Renal pelvis (tissue), 4 donors: ENCODE results near the gene HDAC8. TPM values are rescaled to one million over a fixed set of nuclear protein-coding genes. Genes with fewer than 3 reads are reported as not detected.
A peak's percentile ranks its signal among the peaks of the same experiment; 100 is the strongest.
"Not testable (repeated sequence)": the region's sequence is repeated elsewhere in the genome, so short reads cannot be mapped to it uniquely, and the experiment has no call there.

Source experiments
- DNase-seq: peaks from one replicate; pipeline ENCODE4 v3.0.0-alpha.2; 2013
- polyA plus RNA-seq, 3 donors: library from polyadenylated mRNA; unstranded; fragments of 120-200 nt; gene quantifications; one replicate each; pipeline ENCODE4 v1.2.1, GENCODE V29; 2013; ENCODE audit not compliant: insufficient read length in 3 of 3

HDAC8 gene
- polyA plus RNA-seq, 3 donors: 31.3 to 40.1 (median 39.4) TPM

DNA sequence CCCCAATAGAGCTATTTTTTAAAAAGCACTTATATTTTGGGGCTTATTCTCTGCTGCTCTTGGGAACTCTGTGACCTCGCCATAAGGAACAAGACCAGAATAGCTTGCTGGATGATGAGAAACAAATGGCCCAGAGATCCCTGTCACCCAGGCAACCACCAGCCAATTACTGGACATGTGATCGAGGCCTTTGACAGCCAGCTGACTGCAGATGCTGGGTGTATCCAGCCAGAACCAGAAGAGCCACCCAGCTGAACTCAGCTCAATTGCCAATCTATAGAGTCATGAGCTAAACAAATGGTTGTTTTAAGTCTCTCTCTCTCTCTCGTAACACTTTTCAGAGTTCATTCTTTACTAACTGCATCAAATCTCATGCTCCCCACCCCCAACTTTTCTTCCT, 242.5 kb downstream of the HDAC8 start:
- no peak for DNase-seq

DNA sequence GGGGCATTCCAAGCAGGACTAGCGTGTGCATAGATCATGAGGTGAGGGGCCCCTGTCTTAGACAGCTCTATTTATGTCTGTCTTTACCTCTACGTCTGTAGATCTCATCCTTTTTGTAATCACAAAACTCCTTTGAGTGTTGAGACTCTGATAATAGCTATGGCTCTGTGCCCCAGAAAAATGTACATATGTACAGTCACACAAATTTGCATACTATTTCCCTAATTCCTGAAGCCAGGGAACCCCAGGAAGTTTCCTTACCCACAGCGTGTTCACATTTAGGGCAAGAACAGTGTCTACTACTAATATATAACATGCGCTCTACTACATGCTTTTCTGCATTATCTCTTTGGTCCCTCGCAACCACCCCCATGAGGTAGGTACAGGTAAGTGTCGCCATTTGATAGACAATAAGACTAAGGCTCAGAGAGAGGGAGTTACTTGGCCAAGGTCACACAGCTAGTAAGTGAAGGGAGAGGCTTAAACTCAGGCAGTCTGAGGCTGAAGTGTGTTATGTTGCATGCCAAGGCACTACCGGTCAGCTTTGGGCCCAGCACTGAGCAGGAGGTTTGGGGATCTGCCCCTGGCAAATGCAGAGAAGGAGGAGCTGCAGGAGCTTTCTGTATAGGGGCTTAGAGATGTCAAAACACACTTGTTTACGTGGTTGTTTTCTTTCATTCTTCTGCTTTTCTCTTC, 245.9 kb downstream of the HDAC8 start:
- DNase-seq: no peak

DNA sequence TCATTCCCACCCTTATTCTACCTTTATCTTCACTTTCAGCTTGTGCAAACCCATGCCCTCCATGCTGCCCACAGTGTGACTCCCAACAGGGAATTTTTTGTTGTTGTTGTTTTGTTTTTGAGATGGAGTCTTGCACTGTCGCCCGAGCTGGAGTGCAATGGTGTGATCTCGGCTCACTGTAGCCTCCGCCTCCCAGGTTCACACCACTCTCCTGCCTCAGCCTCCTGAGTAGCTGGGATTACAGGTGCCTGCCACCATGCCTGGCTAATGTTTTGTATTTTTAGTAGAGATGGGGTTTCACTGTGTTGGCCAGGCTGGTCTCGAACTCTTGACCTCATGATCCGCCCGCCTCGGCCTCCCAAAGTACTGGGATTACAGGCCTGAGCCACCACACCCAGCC, 253.0 kb downstream of the HDAC8 start:
- DNase-seq: not testable (repeated sequence)

DNA sequence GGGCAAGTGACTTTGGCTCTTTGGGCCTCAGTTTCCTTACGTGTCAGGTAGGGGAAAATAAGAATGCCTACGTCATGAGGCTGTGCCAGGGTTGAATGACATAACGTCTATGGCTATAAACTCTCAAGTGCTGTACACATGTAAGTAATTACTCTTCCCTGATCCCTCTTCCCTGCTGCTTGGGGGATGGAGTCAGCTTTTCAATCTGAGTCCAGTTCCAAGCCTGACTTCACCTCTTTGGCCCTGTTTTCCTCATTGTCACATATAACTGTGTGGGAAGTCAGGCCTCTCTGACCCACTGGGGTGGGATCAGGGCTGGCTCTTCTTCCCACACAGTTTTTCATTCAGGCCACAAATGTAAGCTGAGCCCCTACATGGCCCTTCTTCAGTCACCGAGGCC, 255.5 kb downstream of the HDAC8 start:
- no peak for DNase-seq

DNA sequence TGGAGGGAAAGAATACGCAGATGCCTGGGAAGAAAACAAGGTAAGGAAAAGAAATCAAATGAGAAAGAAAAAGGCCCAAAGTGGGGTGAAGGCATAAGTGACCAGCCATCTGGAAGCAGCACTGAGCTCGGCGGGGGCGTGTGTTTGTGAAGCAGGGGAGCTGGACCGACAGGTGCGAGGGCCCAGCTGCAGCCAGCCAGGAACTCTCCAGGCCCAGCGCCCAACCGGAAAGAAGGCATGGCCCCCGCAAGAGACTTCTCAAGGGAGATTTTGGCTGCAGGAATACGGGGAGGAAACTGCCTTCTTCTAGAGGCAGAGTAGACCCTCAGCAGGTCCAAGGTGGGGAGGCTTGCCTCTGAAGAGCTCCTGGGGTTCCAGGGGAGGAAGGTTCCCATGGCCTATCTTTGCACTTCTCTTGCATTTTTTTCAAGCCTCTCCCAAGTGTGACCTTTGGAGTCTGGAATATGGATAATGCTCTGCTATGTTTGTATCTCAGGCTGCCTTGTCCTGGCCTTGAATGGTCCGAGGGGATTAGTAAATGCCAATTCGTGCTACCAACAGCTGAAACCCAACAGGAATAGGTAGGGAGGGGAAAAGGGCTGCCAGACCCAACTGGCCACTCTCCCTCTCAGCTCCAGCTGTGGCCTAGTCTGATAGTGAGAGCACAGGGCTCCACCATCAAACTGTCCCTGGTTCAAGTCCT, 256.1 kb downstream of the HDAC8 start:
- no peak for DNase-seq

DNA sequence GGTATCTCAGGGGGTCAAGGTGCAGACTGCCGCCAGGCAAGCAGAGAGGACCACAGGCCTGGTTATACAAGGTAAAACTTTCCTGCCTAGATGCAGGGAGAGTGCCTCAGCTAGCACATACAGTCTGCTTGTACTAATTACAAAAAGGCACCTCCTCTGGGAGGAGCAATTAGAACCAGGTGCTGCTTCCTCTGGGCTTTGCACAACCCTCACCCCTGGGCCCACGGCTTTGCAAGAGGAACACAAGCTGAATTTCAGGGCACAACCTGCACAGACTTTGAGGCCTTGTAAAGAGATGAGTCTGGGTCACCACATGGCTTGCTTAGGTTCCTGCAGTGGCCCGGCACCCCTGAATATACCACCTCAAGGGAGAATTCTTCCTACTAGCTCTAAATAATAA, 257.8 kb downstream of the HDAC8 start:
- DNase-seq: no peak

DNA sequence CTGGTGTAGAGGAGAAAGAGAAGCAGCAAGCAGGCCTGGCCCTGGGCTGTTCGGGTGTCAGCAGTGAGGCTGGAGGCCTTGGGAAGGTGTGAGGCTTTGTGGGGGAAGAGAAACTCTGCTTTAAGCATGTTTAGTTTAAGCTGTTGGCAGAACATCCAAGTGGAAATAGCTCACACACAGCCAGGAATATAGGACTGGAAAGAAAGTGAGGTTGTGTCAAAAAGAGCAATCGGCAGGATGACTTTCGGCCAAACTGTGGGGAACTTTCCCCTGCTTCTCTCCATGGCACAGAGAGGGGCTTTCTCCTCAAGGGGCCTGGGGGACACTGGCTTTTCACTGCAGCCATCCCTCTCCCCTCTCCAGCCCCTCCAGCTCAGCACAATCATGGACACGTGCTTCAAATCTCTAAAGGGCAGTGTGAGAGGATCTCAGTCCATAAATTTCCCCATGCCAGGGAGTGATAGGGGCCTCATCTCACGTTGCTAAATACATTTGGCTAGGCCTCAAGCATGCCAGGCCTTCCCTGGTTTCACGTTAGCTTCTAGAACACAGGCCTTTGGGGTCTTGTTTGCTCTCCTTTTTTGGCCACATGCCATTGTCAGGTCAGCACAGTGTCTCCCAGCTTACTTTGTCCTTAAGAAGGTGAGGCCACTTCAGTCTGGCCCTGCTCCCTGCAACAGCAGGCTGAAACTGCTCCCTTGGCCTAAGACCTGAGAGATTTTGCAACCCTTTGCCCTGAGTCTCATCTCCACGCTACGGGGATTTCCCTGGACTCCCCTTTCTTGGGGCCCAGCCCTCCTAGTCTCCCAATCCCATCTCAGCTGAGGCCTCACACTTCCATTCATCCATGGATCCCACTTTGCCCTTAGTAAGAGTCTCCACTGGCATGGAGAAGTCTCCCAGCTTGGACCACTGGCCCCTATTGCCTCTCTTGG, 258.7 kb downstream of the HDAC8 start:
- DNase-seq: no peak

DNA sequence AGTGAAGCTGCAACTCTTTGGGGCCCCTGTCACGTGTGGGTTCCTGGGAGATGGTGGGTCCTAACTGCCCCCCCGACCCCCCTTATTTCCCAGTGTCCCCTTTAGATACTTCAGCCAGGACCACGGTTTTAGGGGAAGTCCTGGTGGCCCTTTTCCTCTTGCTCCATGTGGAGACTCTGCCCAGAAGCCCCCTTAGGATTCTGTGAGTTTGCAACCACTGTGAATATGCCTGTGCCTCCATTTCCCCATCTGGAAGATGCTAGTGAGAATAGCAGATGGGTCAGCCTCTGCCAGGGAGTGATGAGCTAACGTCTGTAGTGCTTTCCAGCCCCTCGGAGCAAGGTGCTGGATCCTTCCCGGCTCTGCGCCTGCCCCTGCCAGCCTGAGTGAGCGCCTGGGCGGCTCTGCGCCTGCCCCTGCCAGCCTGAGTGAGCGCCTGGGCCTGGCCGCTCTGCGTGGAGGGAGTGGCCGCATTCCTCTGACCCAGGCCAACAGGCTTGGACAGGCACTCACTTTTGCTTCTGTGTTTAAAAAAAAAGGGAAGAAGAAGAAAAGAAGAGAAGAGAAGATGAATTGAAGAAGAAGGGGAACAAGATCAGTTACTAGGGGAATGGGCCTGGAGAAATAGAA, 260.2 kb downstream of the HDAC8 start:
- DNase-seq: no peak

DNA sequence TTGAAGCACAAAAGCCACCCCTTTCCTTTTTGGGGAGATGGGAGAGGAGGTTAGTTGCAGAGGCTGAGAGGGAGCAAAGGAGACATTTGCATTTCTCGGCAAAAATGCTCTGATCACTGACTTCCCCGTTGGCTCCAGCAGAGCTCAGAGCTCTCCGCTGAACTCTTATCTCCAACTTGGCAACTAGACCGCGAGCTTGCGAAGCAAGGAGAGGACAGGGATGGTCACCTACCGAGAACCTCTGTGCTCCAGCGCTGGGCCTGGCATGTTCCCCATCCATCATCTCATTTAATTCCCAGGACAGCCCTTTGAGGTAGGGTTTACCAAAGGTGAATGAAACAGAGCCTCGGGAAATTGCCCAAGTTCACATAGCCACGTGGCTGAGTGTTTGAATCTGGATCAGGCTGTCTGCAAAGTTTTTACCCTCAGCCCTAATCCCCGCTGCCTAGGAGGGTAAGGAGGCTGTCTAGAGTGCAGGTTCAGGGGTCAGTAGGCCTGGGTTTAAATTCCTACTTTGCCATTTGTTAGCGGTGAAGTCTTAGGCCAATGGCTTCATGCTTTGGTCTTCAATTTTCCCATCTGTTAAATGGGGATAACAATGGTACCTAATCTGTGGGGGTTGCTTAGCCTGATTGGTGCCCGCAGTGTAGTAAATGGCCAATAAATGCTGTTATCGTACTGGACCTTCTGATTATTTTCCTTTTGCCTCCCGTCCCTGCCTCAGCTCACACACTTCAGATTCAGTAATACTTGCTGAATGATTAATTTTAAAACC, 263.2 kb downstream of the HDAC8 start:
- DNase-seq: no peak

DNA sequence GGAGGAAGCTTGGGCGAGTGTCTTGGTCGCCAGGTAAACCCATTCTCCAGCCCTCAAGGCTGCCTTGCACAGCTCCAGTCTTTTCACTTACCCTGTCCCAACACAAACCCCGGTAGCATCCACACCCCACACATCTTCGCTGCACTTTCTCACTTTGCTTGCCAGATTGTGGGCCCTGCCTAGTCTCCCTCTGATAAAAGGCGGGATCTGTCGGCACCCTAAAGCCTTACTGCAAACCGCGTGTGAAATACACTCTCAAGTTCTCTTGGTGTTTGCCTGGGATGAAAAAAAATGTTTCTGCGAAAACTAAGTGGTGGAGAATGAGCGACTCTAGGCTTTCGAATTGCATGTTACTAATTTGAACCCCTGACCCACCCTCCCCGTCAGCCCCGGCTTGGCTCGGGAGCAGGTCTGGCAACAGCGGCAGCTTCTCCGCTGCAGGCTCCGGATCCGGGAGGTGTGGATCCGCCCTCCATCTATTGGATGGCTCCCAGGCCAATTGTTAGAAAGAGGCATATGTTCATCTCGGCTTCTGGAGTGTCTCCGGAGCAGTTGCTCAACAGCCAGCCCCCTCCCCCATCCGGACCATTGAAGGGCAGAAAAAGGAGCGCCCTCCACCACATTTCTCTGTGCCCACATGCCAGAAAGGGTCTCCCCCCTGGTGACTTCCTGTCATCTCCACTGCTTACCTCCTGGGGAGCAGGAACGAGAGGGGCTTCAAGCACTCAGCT, 263.9 kb downstream of the HDAC8 start:
- peak; percentile 65 for DNase-seq

DNA sequence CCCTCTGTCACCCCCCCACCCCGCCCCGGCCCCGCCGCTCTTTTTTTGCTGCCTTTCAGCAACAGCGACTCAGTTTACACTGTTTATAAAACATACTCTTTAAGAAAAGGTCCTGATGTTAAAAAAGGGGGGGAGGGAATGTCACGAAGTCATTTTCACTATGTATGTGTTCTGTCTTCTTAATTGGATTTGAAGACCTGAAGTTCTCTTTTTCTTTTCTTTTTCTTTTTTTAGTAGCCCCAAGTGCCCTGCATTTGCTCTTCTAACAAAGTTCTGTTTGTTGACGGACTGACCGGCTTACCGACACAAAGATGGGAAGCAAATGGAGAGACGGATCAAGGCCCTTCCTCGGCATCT, 264.5 kb downstream of the HDAC8 start:
- DNase-seq: no peak

DNA sequence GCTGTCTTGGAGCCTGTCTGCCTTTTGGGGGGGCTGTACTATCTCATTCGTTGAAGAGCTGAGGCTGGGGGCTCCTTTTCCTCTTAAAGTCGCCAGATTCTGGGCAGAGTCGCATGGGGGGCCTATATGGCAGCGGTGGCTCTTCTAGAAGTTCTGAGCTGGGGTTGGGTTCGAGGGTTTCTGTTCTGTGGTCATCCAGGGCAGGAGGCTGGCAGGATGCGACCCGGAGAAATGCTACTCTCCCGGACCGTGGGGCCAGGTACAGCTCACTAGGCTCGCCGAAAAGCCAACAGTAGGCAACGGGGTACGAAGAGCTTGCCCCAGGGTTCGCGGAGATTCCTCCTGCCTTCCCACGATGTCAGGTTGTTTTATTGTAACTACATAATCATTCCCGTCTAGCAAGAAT, 265.0 kb downstream of the HDAC8 start:
- DNase-seq: no peak

DNA sequence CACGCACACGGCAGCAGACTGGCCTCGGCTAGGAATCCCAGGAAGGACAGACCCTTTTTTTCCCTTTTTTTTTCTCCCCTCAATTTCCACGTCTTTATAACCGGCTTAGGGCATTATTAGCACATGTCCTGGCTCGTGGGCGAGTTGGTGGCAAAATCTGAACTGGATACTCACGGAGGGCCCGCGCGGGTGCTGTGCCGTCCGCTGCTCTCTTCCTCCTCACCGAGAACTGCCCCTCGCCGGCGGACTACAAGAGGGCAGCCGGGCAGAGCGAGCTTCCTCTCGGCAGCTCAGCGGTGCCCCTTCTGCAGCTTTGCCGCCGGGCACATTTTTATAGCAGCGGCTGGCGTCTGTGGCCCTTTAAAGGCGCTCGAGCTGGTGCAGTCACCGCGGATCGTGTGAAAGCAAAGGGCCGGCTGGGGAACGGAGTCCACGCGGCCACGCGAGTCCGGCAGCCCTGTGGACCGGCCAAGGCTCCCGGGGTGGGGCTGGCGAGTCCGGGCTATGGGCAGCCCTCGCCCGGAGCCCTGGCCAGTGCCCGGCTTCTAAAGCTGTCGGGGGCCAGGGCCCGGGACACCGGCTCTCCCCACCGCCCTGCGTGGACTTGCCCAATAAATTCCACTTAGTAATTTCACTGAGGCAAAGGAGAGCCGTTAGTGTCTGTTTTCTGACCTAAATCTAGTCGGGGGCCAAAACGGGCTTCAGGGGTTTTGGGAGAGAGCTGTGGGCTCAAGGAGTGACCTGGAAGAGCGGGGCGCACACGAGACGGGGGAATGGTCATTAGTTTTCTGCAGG, 265.6 kb downstream of the HDAC8 start:
- DNase-seq: peak; percentile 76

DNA sequence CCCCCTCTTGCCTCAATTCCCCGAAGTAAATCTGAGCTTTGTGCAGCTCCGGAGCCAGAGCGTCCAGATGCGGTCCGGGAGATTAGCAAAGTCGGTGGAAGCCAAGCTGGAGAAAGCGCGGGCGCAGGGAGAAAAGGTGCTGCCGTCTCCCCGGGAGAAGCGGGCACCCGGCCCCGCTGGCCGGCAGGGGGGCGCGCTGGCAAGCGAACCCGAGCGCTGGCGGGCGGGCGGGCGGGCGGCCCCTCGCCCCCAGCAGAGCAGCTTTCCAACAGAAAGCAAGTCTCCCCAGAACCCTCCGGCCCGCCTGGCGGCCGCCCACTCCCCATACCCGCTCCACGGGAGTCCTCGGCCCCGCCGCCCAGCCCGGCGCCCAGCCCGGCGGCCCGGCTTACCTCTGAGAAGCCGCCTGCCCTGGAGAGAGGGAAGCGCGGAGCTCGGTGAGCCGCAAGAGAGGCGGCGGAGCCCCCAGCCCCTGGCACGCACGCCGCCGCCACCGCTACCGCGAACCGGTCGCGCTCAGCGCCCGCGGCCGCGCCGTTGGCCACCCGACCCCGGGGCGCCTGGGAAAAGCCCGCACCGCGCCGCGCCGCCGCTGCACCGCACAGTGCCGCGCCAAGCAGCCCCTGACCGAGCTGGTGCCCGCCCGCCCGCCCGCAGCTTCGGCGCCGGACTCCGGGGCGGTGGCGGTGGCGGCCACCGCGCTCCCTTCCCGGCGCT, 266.4 kb downstream of the HDAC8 start:
- no peak for DNase-seq

DNA sequence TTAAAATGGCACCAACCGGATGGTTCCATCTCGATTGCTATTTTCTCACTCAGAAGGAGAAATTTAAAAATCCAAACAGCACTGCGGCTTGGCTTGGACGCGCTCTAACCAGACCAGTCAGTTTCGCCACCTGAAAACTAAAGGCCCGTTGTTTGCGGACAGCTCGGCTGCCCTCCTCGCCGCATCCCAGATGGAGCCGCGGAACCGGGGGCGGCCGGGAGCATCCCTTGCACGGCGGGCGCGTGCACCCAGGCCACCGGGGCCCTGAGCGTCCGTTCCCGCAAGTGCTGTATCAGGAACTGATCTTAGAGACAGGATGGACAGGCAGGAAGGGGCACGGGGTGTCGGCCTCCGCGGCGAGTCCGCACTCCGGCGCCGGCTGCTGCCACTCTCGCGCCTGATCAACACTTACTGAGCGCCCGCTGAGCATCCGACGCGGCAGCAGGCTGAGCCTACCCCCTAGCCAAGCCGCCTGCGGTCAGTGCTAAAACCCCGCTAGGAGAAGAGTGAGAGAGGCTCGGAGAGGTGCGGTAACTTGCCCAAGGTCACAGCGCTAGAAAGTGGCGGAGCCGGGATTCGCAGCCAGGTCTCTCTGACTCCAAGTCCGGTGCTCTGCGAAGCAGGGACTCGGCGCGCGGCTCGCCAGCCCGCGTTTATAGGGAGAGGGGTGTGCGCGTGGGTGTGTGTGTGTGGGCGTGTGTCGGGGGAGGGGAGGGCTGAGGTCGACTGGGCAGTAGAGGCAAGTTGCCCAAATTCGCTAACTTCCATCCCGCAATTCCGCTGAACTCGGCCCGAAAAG, 267.2 kb downstream of the HDAC8 start, which contains the start of gene CITED1:
Gene CITED1, minus strand, starts transcription at position 629 of the 799 bp plus-strand sequence. CDS start 3,045 bp downstream, outside the sequence.
- DNase-seq: no peak

DNA sequence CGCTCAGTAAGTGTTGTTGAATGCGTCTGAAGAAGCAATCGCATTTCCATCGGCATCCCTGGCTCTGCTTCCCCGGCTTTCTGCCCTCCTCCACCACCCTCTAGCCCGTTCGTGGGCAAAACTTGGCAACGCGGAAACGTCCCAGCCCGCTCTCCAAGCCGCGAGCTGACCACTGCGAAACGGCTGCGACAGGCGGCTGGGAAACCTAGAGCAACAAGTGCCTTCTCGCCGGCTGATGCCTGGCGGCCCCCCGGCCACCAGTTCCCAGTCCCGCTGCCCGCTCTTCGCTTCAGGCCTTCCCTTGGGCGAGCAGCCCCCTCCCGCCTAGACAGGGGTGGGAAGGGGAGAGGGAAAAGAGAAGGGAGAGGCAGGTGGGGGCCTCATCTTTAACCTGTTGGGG, 267.8 kb downstream of the HDAC8 start:
- DNase-seq: no peak

DNA sequence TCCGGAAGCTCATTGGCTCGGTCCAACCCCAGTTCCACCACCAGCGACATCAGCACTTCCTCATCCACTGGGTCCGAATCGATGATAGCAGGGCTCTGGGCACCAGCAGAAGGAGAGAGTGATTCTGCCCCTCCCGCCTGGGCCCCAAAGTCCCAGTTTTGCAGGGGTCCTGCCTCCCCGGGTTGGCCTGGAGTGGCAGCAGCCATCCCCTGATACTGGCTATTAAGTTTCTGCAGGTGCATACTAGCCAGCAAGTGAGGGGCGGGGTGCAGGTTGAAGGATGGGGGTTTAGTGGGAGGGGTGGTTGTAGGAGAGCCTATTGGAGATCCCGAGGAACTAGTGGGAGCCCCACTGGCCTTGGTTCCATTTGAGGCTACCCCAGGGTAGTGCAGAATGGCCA, 270.9 kb downstream of the HDAC8 start:
- no peak for DNase-seq
